ENCODE results near the gene PIN1.

DNA sequence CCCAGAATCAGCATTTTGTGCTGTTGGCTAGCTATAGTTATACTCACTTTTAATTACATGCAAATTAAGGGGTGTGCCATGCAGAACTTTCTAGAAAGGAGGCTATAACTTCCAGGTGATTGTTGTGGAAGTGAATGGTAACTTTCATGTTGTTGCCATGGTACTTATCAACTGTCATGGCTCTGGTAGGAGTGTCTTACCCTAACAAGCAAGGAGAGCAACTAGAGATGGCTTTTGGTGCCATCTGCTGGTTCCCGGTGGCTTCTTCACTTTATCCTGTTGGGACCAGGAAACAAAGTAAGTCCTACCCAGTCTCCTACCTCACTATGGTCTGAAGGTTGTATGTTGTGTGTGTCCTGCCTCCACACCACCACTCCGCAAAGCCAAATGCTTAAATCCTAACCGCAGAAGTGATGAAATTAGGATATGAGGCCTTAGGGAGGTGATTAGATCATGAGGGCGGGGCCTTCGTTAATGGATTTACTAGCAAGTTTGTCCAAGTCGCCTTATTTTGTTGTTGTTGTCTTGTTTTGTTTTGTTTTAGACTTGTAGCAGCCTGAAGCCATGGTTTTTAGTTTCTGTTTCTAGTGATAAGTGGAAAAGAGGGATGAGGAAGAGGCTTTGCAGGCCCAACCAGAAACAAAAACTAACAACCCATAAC is 38.9 kb upstream of the PIN1 start:
- TF ChIP-seq EZH2 (IDR thresholded peaks at IDR 0.05) (no peak), POLR2AphosphoS5 (IDR thresholded peaks at IDR 0.05; ENCODE audit: borderline replicate concordance, low read depth, low read length) (no peak), FOXP2 (optimal IDR thresholded peaks at IDR 0.05; ENCODE audit: control extremely low read depth, extremely low read length, insufficient read depth) (no peak)

Measured in SK-N-MC (cell line).